GM18951 (cell line): Measurements from ENCODE around the gene NEK11.

Source experiments
- POLR2A ChIP-seq: IDR thresholded peaks from 4 replicates; pipeline ENCODE4 v1.6.1; 2011; ENCODE audit warnings: mild to moderate bottlenecking; ENCODE audit not compliant: insufficient read length, insufficient read depth; ENCODE audit errors: extremely low read depth
- in situ Hi-C: fragments of 300-500 bp; cut with MboI; formaldehyde crosslinking; loops from one replicate; pipeline ENCODE4 v1.12.0; 2022; ENCODE audit warnings: low sequenced_read_pairs, mixed read lengths, inconsistent platforms; ENCODE audit not compliant: unreplicated experiment

The NEK11 gene

DNA sequence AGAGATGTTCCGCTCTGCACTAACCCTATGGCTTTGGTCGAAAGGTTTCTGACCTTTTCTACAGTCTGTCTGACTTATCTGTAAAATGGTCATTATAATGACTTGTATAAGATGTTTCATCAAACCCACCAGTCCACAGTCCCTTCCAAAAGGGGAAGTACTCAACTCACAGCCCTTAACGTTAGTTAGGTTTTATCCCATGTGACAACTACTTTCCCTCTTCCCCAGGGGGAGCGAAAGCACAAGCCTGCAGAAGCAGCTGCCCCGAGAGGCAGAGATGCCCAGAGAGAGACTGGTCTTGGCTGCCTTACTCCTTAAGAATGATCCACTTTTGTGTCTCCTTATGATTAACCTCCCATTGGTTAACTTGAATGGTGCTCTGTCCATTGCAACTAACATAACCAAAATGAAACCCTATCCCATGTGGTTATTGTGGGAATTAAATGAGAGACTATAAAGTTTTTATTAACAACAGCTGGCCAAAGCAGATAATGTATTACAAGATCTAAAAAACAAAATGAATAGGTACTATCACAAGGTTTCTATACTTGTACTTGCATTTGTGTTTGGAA is 6.5 kb upstream of the NEK11 start:
- TF ChIP-seq POLR2A = no peak
- in situ Hi-C loops = no loop called here

DNA sequence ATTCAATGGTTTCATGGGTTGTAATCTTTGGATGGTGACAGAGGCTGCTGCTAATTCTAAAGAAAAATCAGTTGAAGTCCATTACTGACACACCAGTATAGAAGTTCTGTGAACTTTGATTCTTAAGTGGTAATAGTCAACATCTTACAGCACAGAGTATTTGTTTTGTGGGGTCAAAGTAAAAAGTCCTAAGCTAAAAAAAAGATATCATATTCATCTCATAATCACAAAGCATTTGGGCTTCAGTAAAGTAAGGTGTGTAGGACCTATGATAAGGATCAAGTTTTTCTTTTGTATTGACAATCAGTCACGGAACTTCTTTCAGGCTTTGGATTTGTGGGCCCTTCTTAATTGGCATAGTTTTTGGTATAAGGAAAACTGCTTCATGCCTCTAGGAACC is 1.1 kb upstream of the NEK11 start:
- TF ChIP-seq POLR2A = no peak
- in situ Hi-C loops = loop anchor here (25.0 kb wide), 3 partner anchors 462 to 1162 kb away; partner anchors contain the start of gene CPNE4

DNA sequence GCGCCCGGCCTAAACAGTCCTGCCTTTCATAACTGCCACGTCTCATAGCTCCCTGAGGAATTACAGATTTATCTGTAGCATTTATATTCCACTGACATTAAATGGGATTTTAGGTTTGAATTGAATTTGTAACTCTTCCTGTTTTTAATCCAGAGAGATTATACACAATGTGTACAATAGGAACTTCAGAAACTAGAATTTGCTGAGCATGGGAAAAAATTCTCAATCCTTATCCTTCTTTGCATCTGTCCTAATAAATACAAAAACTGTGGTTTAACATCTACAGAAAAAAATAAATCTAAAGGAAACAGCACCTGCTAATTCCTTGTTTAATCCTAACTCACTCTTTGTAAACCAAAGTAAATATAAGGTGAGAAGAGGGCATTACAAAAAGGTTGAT is 2.2 kb downstream of the NEK11 start:
- in situ Hi-C loops = loop anchor here (25.0 kb wide), 3 partner anchors 458 to 1158 kb away; partner anchors contain the start of gene CPNE4

DNA sequence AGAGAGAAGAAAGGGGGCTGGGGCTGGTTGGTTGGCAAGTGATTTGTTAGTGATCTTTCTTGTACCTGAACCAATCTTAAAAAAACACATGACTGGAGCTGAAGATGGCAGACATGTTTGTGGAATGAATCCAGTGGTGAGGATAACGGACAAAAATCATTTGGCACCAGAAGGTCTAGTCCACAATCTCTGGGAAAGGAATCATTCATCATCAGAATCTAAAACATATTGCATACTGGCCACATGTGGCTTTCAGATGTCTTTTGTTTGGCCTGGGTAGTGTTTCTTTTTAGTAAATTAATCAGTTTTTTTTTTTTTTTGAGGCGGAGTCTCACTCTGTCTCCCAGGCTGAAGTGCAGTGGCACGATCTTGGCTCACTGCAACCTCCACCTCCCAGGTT is 5.0 kb downstream of the NEK11 start:
- in situ Hi-C loops = loop anchor here (25.0 kb wide), 3 partner anchors 456 to 1156 kb away; partner anchors contain the start of gene CPNE4
- TF ChIP-seq POLR2A = no peak

More for the DNA sequence above, 2.2 kb downstream of the NEK11 start:
- no peak for TF ChIP-seq POLR2A

DNA sequence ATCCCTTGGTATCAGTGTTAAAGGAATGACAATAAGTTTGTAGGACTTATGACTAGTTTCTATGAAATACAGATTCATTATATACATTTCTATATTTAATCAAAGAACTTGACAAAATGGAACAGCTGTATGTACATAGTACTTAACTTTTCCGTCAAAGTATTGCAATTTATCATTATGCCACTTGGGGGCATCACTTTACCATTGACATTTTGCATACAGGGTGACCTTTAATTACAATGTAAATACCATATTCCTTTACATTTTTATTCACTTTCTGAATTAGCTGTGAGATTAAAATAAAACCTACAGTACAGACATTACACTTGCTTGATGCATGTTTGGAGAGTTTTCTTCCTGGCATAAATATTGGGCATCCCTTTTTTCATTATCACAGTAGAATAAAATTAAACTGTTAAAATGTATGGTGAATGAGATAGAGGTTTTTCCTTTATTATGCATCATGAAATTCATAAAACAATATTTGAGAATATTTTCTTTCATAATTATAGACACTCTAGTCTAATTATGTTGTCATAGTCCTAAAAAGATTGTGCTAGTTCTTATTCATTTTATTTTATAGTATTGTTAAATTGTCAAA is 6.9 kb downstream of the NEK11 start:
- in situ Hi-C loops = loop anchor here (25.0 kb wide), 3 partner anchors 454 to 1154 kb away; partner anchors contain the start of gene CPNE4
- TF ChIP-seq POLR2A = no peak

- TF ChIP-seq POLR2A = no peak
- in situ Hi-C loops = loop anchor here (25.0 kb wide), 3 partner anchors 451 to 1151 kb away; partner anchors contain the start of gene CPNE4
These were observed 9.6 kb downstream of the NEK11 start for GRCh38 chr3:131036200-131036816.

GRCh38 chr3:131036986-131037385 is 10.3 kb downstream of the NEK11 start:
- no peak for TF ChIP-seq POLR2A
- in situ Hi-C loops = loop anchor here (25.0 kb wide), 3 partner anchors 450 to 1150 kb away; partner anchors contain the start of gene CPNE4

- in situ Hi-C loops = loop anchor here (25.0 kb wide), 3 partner anchors 449 to 1149 kb away; partner anchors contain the start of gene CPNE4
- no peak for TF ChIP-seq POLR2A
These were observed 11.6 kb downstream of the NEK11 start for GRCh38 chr3:131038326-131038725.

DNA sequence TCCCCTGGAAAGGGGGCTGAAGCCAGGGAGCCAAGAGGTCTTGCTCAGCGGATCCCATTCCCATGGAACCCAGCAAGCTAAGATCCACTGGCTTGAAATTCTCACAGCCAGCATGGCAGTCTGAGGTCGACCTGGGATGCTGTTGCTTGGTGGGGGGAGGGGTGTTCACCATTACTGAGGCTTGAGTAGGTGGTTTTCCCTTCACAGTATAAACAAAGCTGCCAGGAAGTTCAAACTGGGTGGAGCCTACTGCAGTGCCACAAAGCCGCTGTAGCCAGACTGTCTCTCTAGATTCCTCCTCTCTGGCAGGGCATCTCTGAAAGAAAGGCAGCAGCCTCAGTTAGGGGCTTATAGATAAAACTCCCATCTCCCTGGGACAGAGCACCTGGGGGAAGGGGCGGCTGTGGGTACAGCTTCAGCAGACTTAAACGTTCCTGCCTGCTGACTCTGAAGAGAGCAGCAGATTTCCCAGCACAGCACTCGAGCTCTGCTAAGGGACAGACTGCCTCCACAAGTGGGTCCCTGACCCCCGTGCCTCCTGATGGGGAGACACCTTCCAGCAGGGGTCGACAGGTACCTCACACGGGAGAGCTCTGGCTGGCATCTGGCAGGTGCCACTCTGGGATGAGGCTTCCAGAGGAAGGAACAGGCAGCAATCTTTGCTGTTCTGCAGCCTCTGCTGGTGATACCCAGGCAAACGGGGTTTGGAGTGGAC is 15.8 kb downstream of the NEK11 start:
- in situ Hi-C loops = loop anchor here (25.0 kb wide), 3 partner anchors 445 to 1145 kb away; partner anchors contain the start of gene CPNE4

GRCh38 chr3:131047582-131047981 is 20.9 kb downstream of the NEK11 start:
- in situ Hi-C loops = loop anchor here (25.0 kb wide), 3 partner anchors 440 to 1140 kb away; partner anchors contain the start of gene CPNE4
- no peak for TF ChIP-seq POLR2A

- in situ Hi-C loops = loop anchor here (25.0 kb wide), 3 partner anchors 439 to 1139 kb away; partner anchors contain the start of gene CPNE4
These were observed 21.4 kb downstream of the NEK11 start for GRCh38 chr3:131048030-131048429.

DNA sequence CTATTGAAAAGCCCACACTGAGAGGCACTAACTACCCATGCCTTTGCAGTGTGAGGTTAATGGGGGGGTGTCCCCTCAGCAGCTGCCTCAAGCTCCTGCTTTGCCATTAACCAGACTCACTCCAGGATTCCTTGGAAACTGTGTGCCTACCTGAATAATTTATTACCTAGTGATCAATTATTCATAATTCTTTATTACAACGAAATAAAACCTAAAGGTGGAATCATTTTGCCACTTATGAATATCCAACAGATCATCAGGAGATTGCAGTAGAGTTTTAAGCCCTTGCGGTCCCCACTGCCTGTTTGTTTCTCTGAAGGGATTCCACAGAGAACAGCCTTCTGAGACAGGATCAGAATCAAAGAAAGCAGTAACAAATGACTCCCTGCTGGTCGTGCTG is 23.3 kb downstream of the NEK11 start:
- no peak for TF ChIP-seq POLR2A
- in situ Hi-C loops = no loop called here

More at GRCh38 chr3:131048030-131048429, 21.4 kb downstream of the NEK11 start:
- TF ChIP-seq POLR2A = no peak
